Skeletal muscle satellite cell (primary cell): ENCODE data around the gene COL19A1. TPM values are rescaled to one million over a fixed set of nuclear protein-coding genes. Genes with fewer than 3 reads are reported as not detected.
"Not testable (repeated sequence)": the region's sequence is repeated elsewhere in the genome, so short reads cannot be mapped to it uniquely, and the experiment has no call there.

ENCODE experiments used
- H3K27me3 ChIP-seq: 2 replicates; pipeline ENCODE4 v1.7.0; 2013; ENCODE audit warnings: low read length; ENCODE audit not compliant: control insufficient read depth, insufficient read depth
- H3K36me3 ChIP-seq: 2 replicates; pipeline ENCODE4 v1.7.0; 2013; ENCODE audit warnings: mild to moderate bottlenecking, control low read depth, low read length; ENCODE audit not compliant: insufficient read depth
- H3K4me1 ChIP-seq: 2 replicates; pipeline ENCODE4 v1.7.0; 2013; ENCODE audit warnings: low read length; ENCODE audit not compliant: control insufficient read depth, insufficient read depth
- H3K4me2 ChIP-seq: 2 replicates; pipeline ENCODE4 v1.7.0; 2013; ENCODE audit warnings: mild to moderate bottlenecking, low read length
- H3K4me3 ChIP-seq: 2 replicates; pipeline ENCODE4 v1.7.0; 2013; ENCODE audit warnings: low read length
- H3K9ac ChIP-seq: 2 replicates; pipeline ENCODE4 v1.7.0; 2013; ENCODE audit warnings: mild to moderate bottlenecking, low read depth, low read length, moderate library complexity
- H3K9me3 ChIP-seq: replicated peaks from 2 replicates; pipeline ENCODE4 v1.7.0; 2013; ENCODE audit warnings: mild to moderate bottlenecking, control low read depth, low read length
- total RNA-seq: library from RNA; depleted of rRNA; stranded (reverse); fragments of >200 nt; gene quantifications from 2 replicates; pipeline ENCODE4 v1.2.3, GENCODE V29; 2012; rRNA removed

Gene COL19A1
- total RNA-seq = 0.22 and 1.3 TPM in 2 replicates

- H3K4me2 ChIP-seq = peak within 1 kb of the TSS; percentile 99
- H3K36me3 ChIP-seq = no peaks in the 10 kb centered on the region
- peaks cover 11% of the 10 kb centered on the region for H3K4me1 ChIP-seq
- no peaks in the 10 kb centered on the region for H3K9me3 ChIP-seq
- peak within 1 kb of the TSS; percentile 75 for H3K4me3 ChIP-seq
- H3K9ac ChIP-seq = peak within 1 kb of the TSS; percentile 69
- H3K27me3 ChIP-seq = peaks cover 19% of the 10 kb centered on the region
Observed at GRCh38 chr6:69866351-69866769, at the start of gene COL19A1. Gene COL19A1 (plus strand): TSS chr6:69866556. CDS start chr6:69879568, 13,012 bp downstream.

GRCh38 chr6:69816569-69816968 lies 49.8 kb upstream of the COL19A1 start:
- no peaks in the 10 kb centered on the region for H3K4me1 ChIP-seq
- H3K36me3 ChIP-seq = no peaks in the 10 kb centered on the region
- no peaks in the 10 kb centered on the region for H3K9me3 ChIP-seq
- H3K4me2 ChIP-seq = no peak overlapping the region
- H3K27me3 ChIP-seq = no peaks in the 10 kb centered on the region
- H3K4me3 ChIP-seq = no peak overlapping the region
- H3K9ac ChIP-seq = no peak overlapping the region

DNA sequence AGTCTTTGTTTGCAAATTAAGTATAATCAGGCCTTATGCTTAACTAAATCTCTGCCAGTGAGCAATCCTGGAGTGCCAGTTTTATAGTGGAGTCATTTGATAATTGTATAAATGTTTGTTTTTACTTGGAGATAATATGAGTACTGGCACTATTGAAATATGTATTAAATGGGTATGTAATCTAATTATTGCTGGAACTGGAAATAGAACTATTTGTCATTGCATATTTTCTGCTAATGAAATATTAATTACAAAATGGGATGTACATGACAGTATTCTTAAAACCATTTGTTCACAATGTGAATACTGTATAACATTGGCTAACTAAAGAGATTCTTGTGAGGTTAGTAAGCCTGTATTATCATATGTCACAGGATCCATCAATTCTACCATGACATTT lies 49.0 kb upstream of the COL19A1 start:
- Histone ChIP-seq H3K4me2 (no peak overlapping the region), H3K4me3 (no peak overlapping the region), H3K36me3 (no peaks in the 10 kb centered on the region), H3K27me3 (no peaks in the 10 kb centered on the region), H3K4me1 (no peaks in the 10 kb centered on the region), H3K9me3 (no peaks in the 10 kb centered on the region), H3K9ac (no peak overlapping the region)

DNA sequence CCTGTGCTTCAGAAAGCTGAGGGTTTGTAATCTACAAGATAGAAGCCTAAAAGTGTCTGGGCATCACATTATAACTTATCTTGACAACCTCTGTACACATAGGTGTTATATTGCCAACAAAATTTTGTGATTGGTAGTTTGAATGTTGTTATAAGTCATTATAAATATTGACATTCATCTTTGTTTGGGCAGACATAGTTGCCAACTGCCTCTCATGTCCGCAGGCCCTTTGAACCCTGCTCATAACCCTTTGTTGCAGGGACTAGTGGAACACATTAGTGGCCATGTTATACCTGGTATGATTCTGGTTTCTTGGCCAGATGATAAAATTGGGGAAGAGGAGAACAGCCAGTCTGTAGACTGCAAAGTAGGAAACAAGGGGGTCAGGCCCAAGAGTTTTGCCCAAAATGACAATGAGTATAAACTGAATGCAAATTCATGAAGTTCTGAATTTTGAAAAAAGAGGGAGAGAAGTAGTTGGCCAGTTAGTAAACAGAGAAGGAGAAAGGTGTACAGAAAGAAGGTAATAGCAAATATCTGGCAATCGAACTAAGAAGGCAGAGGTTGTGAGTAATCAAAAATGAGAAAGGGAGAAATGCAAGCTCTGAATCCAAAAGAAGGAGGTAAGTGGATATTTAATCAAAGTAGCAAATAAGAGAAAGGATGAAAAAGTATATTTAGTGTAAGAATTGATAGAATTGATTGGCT lies 48.0 kb upstream of the COL19A1 start:
- Histone ChIP-seq H3K27me3 (no peaks in the 10 kb centered on the region), H3K4me2 (no peak overlapping the region), H3K9me3 (no peaks in the 10 kb centered on the region), H3K4me3 (no peak overlapping the region), H3K36me3 (no peaks in the 10 kb centered on the region), H3K9ac (no peak overlapping the region), H3K4me1 (no peaks in the 10 kb centered on the region)

GRCh38 chr6:69819138-69819537 lies 47.2 kb upstream of the COL19A1 start:
- Histone ChIP-seq H3K9me3 (no peaks in the 10 kb centered on the region), H3K9ac (no peak overlapping the region), H3K4me2 (no peak overlapping the region), H3K4me1 (no peaks in the 10 kb centered on the region), H3K4me3 (no peak overlapping the region), H3K36me3 (no peaks in the 10 kb centered on the region), H3K27me3 (no peaks in the 10 kb centered on the region)

GRCh38 chr6:69820018-69820417 lies 46.3 kb upstream of the COL19A1 start:
- no peaks in the 10 kb centered on the region for H3K36me3 ChIP-seq
- H3K4me1 ChIP-seq = no peaks in the 10 kb centered on the region
- H3K27me3 ChIP-seq = no peaks in the 10 kb centered on the region
- no peak overlapping the region for H3K4me3 ChIP-seq
- H3K9me3 ChIP-seq = no peaks in the 10 kb centered on the region
- H3K4me2 ChIP-seq = no peak overlapping the region
- no peak overlapping the region for H3K9ac ChIP-seq

- H3K4me2 ChIP-seq = no peak overlapping the region
- no peak overlapping the region for H3K9ac ChIP-seq
- no peak overlapping the region for H3K4me3 ChIP-seq
- no peaks in the 10 kb centered on the region for H3K9me3 ChIP-seq
- H3K36me3 ChIP-seq = no peaks in the 10 kb centered on the region
- H3K4me1 ChIP-seq = no peaks in the 10 kb centered on the region
- no peaks in the 10 kb centered on the region for H3K27me3 ChIP-seq
Observed at GRCh38 chr6:69820438-69820837, 45.9 kb upstream of the COL19A1 start.

DNA sequence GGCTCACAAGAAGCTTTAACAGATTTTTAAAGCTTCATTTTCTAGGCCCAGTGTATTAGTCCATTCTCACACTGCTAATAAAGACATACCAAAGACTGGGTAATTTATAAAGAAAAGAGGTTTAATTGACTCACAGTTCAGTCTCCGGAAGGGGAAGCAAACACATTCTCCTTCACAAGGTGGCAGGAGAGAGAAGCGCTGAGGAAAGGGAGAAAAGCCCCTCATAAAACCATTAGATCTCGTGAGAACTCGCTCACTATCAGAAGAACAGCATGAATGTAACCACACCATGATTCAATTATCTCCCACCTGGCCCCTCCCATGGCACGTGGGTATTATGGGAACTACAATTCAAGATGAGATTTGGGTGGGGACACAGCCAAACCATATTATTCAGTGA lies 42.0 kb upstream of the COL19A1 start:
- not testable (repeated sequence) for H3K9me3 ChIP-seq, H3K4me1 ChIP-seq, H3K27me3 ChIP-seq, H3K9ac ChIP-seq, H3K4me3 ChIP-seq, H3K4me2 ChIP-seq, H3K36me3 ChIP-seq

- Histone ChIP-seq H3K4me1 (peaks cover 4% of the 10 kb centered on the region), H3K9me3 (no peaks in the 10 kb centered on the region), H3K27me3 (no peaks in the 10 kb centered on the region), H3K9ac (no peak overlapping the region), H3K4me2 (no peak overlapping the region), H3K36me3 (no peaks in the 10 kb centered on the region), H3K4me3 (no peak overlapping the region)
Observed at GRCh38 chr6:69825904-69826303, 40.5 kb upstream of the COL19A1 start.

GRCh38 chr6:69827276-69827893 lies 39.0 kb upstream of the COL19A1 start:
- no peaks in the 10 kb centered on the region for H3K36me3 ChIP-seq
- no peak overlapping the region for H3K9ac ChIP-seq
- H3K27me3 ChIP-seq = no peaks in the 10 kb centered on the region
- no peak overlapping the region for H3K4me3 ChIP-seq
- H3K9me3 ChIP-seq = no peaks in the 10 kb centered on the region
- H3K4me1 ChIP-seq = peaks cover 4% of the 10 kb centered on the region
- no peak overlapping the region for H3K4me2 ChIP-seq

GRCh38 chr6:69832558-69832957 lies 33.8 kb upstream of the COL19A1 start:
- Histone ChIP-seq H3K4me3 (no peak overlapping the region), H3K4me1 (no peaks in the 10 kb centered on the region), H3K9me3 (no peaks in the 10 kb centered on the region), H3K27me3 (no peaks in the 10 kb centered on the region), H3K36me3 (no peaks in the 10 kb centered on the region), H3K9ac (no peak overlapping the region), H3K4me2 (no peak overlapping the region)
